Esophagus muscularis mucosa (tissue), 4 donors: Measurements from ENCODE around the gene USF3. TPM values are rescaled to one million over a fixed set of nuclear protein-coding genes. Genes with fewer than 3 reads are reported as not detected.

Experiments used
- DNase-seq: peaks from one replicate; pipeline ENCODE4 v3.0.0-alpha.2; 2017; ENCODE audit errors: extremely low spot score
- H3K27ac ChIP-seq, 4 donors: fragments of 200-600 bp; sonication (generic); replicated peaks in 1 of 4; 1 replicate in 3 of 4; 2 replicates in 1 of 4; pipeline ENCODE4 v1.5.1; 2016 to 2019; ENCODE audit warnings: mild to moderate bottlenecking in 1 of 4
- H3K27me3 ChIP-seq, 4 donors: fragments of 200-600 bp; sonication (generic); one replicate each; pipeline versions ENCODE4 v1.5.1 to v1.6.0; 2016 to 2019
- H3K36me3 ChIP-seq, 4 donors: fragments of 200-600 bp; sonication (generic); one replicate each; pipeline ENCODE4 v1.5.1; 2016 to 2019
- H3K4me1 ChIP-seq, 4 donors: fragments of 200-600 bp; sonication (generic); one replicate each; pipeline ENCODE4 v1.5.1; 2016 to 2019
- H3K4me3 ChIP-seq, 4 donors: fragments of 200-600 bp; sonication (generic); 1 replicate in 2 of 4; 2 replicates in 2 of 4; pipeline ENCODE4 v1.5.1; 2016 to 2019; ENCODE audit warnings: mild to moderate bottlenecking in 4 of 4, moderate library complexity in 1 of 4
- H3K9me3 ChIP-seq, 4 donors: fragments of 200-600 bp; sonication (generic); 1 replicate in 3 of 4; 2 replicates in 1 of 4; pipeline ENCODE4 v1.5.1; 2016 to 2019
- EP300 ChIP-seq: sonication (generic); formaldehyde crosslinking; IDR thresholded peaks from one replicate; pipeline ENCODE4 v1.6.1; 2017; ENCODE audit warnings: antibody characterized with exemption
- POLR2A ChIP-seq: fragments of 450-650 bp; IDR thresholded peaks from one replicate; pipeline ENCODE4 v1.6.1; 2017; ENCODE audit warnings: antibody characterized with exemption, moderate library complexity, mild to moderate bottlenecking, low read depth
- POLR2AphosphoS5 ChIP-seq, 2 donors: sonication (generic); formaldehyde crosslinking; IDR thresholded peaks; one replicate each; pipeline ENCODE4 v1.6.1; 2017; ENCODE audit warnings: antibody characterized with exemption in 2 of 2
- WGBS: methylation state at CpG from one replicate; pipeline ENCODE4 v1.1.5; 2018; 5-methylcytosine and 5-hydroxymethylcytosine counted together
- intact Hi-C: fragments of 100-400 bp; cut with DNase I; formaldehyde crosslinking; loops from one replicate; pipeline ENCODE4 v1.15.1; 2023
- total RNA-seq, 4 donors: library from RNA; depleted of rRNA; stranded (reverse); fragments of >200 nt; gene quantifications; one replicate each; pipeline versions ENCODE4 v1.1.0 to v1.2.1, GENCODE V29; 2016
- TF ChIP-seq, protein P1 (sequence below), 3 experiments: fragments of 200-600 bp in 2 of 3; fragments of 450-650 bp in 1 of 3; sonication (generic) in 2 of 3; IDR thresholded peaks; one replicate each; pipeline ENCODE4 v1.5.1; 2017 to 2019; ENCODE audit warnings: antibody characterized with exemption in 3 of 3, mild to moderate bottlenecking in 2 of 3, moderate library complexity in 1 of 3

The USF3 gene
- total RNA-seq, 4 donors from 2014 or later = 20.8 to 28.6 (median 25.0) TPM

DNA sequence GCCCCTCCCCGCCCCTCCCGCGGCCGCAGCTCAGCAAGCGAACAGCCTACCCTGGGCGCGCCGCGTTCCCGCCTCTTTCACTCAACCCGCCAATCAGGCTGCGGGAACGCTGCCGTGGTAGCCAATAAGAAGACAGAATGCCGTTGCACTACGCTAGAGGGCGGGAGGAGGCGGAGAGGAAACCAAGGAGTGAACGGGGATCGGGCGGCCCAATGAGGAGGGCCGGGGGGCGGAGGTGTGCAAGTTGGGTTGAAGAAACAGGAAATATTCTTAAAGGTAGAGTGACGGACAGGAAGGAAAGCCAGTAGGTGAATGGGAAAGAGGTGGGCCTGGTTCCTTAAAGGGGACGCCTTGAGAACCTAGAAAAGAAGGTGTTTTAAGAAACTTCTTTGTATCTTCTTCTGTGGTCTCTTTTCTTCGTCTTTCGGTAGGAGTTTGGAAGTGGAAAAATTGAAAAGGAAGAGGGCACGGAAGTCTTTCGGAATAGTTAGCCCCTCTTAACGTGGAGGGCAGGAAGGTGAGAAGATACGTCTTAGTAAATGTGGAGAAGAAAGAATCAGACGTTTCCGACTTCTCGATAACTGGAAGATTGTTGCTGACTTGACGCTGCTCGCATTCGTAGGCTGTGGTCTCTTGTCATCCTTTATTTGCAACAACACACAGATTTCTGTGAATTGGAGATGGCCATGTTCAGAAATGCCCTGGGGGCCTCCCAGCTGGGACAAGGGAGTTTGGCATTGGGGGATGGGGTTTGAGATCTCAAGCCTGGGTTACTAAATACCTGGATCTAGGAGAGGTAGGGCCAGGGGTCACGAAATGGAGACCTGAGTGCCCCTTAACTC lies 437 bp upstream of the USF3 start:
- intact Hi-C loops = loop anchor here (2.0 kb wide), 1 partner anchor 50 kb away; the partner anchor contains the start of genes ATP6V1A and NAA50
- H3K9me3 ChIP-seq = no peaks in the 10 kb centered on the region
- peak overlapping the region; percentile 90 to 98 (median 96) for H3K4me3 ChIP-seq
- TF ChIP-seq, protein P1, sequence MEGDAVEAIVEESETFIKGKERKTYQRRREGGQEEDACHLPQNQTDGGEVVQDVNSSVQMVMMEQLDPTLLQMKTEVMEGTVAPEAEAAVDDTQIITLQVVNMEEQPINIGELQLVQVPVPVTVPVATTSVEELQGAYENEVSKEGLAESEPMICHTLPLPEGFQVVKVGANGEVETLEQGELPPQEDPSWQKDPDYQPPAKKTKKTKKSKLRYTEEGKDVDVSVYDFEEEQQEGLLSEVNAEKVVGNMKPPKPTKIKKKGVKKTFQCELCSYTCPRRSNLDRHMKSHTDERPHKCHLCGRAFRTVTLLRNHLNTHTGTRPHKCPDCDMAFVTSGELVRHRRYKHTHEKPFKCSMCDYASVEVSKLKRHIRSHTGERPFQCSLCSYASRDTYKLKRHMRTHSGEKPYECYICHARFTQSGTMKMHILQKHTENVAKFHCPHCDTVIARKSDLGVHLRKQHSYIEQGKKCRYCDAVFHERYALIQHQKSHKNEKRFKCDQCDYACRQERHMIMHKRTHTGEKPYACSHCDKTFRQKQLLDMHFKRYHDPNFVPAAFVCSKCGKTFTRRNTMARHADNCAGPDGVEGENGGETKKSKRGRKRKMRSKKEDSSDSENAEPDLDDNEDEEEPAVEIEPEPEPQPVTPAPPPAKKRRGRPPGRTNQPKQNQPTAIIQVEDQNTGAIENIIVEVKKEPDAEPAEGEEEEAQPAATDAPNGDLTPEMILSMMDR (IDR thresholded peaks at IDR 0.05) = peak in 2 of 3 experiments; percentile 34 to 37
- no peak for TF ChIP-seq EP300
- TF ChIP-seq POLR2AphosphoS5 (IDR thresholded peaks at IDR 0.05) = peak; percentile 3 to 83
- DNase-seq = peak; percentile 100
- peaks cover 0 to 5% (median 0%) of the 10 kb centered on the region in 4 donors for H3K36me3 ChIP-seq
- under 1% methylated on average over 38 of the region's 38 CpGs for WGBS
- no peaks in the 10 kb centered on the region for H3K27me3 ChIP-seq
- peaks cover 40 to 54% (median 47%) of the 10 kb centered on the region in 4 donors for H3K4me1 ChIP-seq
- peak overlapping the region; percentile 99 to 100 (median 99) for H3K27ac ChIP-seq

DNA sequence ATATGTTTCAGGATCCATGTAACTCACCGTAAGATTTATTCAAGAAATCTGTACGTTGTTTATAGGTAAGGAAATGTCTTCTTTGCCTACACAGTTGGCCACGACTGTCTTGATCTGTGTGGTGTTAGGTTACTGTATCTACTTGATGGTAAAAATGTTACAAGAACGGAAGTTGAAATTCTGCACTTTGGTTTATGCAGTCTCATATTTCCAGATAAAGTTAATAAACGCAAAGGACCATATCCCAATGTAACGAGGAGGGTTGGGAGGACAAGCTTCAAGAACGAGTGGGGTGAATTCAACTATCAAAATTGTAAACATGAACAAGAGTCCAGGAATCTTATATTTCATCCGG lies 1.0 kb downstream of the USF3 start:
- no peaks in the 10 kb centered on the region for H3K27me3 ChIP-seq
- H3K36me3 ChIP-seq = peaks cover 0 to 5% (median 0%) of the 10 kb centered on the region in 4 donors
- peak overlapping the region; percentile 90 to 98 (median 96) for H3K4me3 ChIP-seq
- peak overlapping the region; percentile 99 to 100 (median 99) for H3K27ac ChIP-seq
- intact Hi-C loops = no loop called here
- 15% methylated on average over 8 of the region's 8 CpGs for WGBS
- peaks cover 40 to 57% (median 50%) of the 10 kb centered on the region in 4 donors for H3K4me1 ChIP-seq
- TF ChIP-seq, protein P1 (IDR thresholded peaks at IDR 0.05) = no peak
- no peak for TF ChIP-seq POLR2AphosphoS5 (IDR thresholded peaks at IDR 0.05)
- no peak for TF ChIP-seq EP300
- no peak for TF ChIP-seq POLR2A
- no peak for DNase-seq
- no peaks in the 10 kb centered on the region for H3K9me3 ChIP-seq

DNA sequence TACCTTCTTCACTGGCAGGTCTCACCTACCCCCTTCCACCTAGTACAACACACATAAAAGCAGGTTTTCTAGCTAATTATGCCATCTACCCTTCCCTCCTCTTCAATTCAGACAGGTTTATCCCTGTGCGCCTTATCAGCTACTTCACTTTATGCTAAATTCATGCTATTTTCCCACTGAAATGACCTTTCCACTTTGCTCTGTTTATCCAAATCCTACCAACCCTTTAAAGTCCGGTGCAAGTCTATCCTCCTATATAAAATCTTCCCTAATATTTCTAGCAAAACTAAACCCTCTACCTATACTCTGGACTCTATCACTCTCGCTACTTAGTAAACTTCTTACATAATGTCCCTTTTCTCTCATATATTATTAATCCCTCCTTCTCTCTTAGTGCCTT lies 6.0 kb downstream of the USF3 start:
- 98% methylated on average over 3 of the region's 3 CpGs for WGBS

DNA sequence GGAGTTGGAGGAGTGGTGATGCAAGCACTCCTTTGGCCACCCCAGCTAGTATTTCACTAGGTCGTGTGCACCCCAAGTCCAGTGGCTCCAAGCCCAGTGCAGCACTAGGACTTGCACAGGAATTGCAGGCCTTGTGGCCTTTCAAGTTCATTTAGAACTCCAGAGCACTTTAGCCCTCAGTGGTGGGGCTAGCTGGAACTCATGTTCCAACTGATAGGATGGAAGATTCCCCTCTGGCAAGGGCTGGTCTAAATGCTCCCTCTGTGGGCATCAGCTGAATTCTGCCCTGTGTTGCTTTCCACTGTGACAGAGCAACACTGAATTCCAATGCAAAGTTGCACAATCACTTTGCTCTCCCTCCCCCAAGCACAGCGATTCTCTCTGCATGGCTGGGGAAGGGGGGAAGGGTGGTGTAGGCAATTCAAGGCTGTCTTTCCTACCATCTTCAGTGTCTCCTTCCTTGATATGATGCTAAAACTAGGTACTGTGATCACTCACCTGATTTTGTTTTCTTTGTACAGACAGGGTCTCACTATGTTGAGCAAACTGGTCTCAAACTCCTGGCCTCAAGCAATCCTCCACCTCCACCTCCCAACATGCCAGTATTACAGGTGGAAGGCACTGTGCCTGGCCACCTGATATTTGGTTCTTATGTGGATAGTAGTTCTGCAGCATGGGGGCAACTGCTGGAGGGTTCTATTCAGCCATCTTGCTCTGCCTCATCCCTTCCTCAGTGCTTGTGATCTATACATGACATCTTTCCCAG lies 10.3 kb downstream of the USF3 start:
- Histone ChIP-seq H3K27ac (no peak overlapping the region), H3K27me3 (no peaks in the 10 kb centered on the region), H3K4me1 (peaks cover 9 to 16% (median 13%) of the 10 kb centered on the region in 4 donors), H3K36me3 (no peaks in the 10 kb centered on the region), H3K4me3 (no peak overlapping the region), H3K9me3 (no peaks in the 10 kb centered on the region)
- DNase-seq = no peak
- 90% methylated on average over 2 of the region's 2 CpGs for WGBS
- intact Hi-C loops = no loop called here
- TF ChIP-seq POLR2A = no peak
- no peak for TF ChIP-seq POLR2AphosphoS5 (IDR thresholded peaks at IDR 0.05)
- no peak for TF ChIP-seq EP300
- TF ChIP-seq, protein P1 (IDR thresholded peaks at IDR 0.05) = no peak

More for the DNA sequence above, 6.0 kb downstream of the USF3 start:
- H3K27me3 ChIP-seq = no peaks in the 10 kb centered on the region
- DNase-seq = no peak
- no peak for TF ChIP-seq POLR2A
- TF ChIP-seq, protein P1 (IDR thresholded peaks at IDR 0.05) = no peak
- no peak for TF ChIP-seq EP300
- TF ChIP-seq POLR2AphosphoS5 (IDR thresholded peaks at IDR 0.05) = no peak
- no peak overlapping the region for H3K4me3 ChIP-seq
- no peaks in the 10 kb centered on the region for H3K9me3 ChIP-seq
- no peak overlapping the region for H3K27ac ChIP-seq
- intact Hi-C loops = no loop called here
- peaks cover 31 to 51% (median 40%) of the 10 kb centered on the region in 4 donors for H3K4me1 ChIP-seq
- peaks cover 0 to 5% (median 0%) of the 10 kb centered on the region in 4 donors for H3K36me3 ChIP-seq
